ENCODE measurements around the gene NLGN4Y. TPM values are rescaled to one million over a fixed set of nuclear protein-coding genes. Genes with fewer than 3 reads are reported as not detected.

The NLGN4Y gene
- 13.2 and 20.3 TPM in 2 replicates for total RNA-seq

DNA sequence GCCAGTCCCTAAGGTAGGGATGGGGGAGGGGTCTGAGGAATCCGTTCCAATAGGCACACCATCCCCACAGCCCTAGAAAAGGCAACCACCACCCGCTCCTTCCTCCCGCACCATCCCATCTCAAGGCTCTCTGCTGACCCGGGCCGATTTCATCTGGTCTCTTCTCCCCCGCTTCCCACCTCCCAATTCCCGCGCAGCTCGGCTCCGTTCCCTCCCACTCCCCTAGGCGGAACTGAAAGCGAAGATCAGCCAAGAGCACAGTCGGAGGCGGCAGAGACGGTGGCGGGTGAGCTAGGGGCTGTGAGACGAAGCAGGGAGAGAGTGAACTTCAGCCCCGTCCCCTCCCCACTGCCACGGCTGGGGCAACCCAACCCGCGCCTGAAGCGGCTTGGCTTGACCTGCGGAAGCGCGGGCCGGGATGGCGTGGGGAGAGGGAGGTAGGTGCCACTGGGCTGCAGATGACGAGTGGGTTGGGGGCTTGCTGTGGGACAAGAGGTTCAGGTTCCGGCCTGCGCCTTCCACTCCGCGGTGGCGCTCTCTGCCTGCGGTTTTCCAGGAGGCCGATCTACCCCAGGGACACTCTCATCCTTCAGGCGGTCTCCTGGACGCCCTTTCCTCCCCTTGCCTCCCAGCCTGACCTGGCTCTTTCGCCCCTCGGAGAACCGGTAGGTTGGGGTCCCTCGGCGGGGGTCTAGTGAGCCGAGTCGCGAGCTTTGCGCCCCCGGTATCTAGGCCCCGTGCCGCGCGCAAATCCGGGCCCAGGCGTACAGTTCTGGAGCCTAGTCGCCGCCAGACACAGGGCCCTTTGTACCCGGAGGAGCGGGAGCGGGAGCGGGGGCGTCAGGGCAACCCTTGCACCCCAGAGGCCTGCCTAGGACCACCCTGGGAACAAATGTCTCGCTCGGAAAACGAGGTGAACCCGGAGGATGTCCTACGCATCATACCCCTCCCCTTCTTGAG is at the start of gene NLGN4Y:
TSS of gene NLGN4Y (plus strand) at position 258 of the 960 bp plus-strand sequence. CDS start 97,591 bp downstream, outside the sequence.
- H3K4me3 ChIP-seq (ENCODE audit: low read depth, low read length) = peak within 1 kb of the TSS; percentile 68
- DNase-seq (ENCODE audit: low read depth) = no peak
- TF ChIP-seq, protein P1, sequence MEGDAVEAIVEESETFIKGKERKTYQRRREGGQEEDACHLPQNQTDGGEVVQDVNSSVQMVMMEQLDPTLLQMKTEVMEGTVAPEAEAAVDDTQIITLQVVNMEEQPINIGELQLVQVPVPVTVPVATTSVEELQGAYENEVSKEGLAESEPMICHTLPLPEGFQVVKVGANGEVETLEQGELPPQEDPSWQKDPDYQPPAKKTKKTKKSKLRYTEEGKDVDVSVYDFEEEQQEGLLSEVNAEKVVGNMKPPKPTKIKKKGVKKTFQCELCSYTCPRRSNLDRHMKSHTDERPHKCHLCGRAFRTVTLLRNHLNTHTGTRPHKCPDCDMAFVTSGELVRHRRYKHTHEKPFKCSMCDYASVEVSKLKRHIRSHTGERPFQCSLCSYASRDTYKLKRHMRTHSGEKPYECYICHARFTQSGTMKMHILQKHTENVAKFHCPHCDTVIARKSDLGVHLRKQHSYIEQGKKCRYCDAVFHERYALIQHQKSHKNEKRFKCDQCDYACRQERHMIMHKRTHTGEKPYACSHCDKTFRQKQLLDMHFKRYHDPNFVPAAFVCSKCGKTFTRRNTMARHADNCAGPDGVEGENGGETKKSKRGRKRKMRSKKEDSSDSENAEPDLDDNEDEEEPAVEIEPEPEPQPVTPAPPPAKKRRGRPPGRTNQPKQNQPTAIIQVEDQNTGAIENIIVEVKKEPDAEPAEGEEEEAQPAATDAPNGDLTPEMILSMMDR (conservative IDR thresholded peaks at IDR 0.05; ENCODE audit: low read depth, low read length) = no peak

DNA sequence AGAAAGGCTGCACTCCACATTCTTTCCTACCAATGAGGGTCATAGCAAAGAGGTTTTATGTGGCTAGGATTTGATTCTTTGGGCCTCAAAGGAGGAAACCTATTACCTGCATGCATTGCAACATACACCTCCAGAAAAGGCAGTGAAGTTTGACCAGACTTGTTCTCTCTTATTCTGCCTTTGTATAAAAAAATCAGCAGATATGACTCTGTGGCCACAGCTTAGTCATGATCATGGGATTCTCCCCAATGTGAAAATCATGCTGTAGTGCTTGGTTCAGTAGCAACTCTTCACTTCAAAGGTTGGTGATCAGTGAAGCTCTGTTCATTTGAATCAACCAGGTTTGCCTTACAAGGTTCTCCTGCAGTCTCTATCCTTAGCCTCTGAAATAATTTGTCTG is 38.4 kb upstream of the NLGN4Y start:
- H3K4me3 ChIP-seq (ENCODE audit: low read depth, low read length) = no peak overlapping the region
- no peak for DNase-seq (ENCODE audit: low read depth)
- TF ChIP-seq, protein P1 (conservative IDR thresholded peaks at IDR 0.05; ENCODE audit: low read depth, low read length) = no peak

DNA sequence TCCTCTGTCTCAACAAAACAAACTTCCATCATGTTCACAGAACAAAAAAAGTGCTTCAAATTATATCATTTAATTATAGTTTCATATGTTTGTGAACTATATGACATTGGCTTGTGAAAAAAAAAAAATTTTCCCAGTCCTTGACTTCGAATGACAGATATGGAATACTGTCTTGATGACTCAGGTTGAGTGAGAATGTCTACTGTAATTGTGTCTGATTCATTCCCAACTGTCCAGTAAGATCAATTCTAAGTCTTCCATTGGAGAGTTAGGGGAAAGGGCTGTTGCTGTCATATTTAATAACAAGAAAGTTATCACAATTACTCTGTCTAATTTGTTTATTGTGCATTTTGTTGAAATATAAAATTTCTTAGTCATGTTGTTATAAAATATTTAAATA is 34.1 kb upstream of the NLGN4Y start:
- TF ChIP-seq, protein P1 (conservative IDR thresholded peaks at IDR 0.05; ENCODE audit: low read depth, low read length) = no peak
- H3K4me3 ChIP-seq (ENCODE audit: low read depth, low read length) = no peak overlapping the region
- no peak for DNase-seq (ENCODE audit: low read depth)

DNA sequence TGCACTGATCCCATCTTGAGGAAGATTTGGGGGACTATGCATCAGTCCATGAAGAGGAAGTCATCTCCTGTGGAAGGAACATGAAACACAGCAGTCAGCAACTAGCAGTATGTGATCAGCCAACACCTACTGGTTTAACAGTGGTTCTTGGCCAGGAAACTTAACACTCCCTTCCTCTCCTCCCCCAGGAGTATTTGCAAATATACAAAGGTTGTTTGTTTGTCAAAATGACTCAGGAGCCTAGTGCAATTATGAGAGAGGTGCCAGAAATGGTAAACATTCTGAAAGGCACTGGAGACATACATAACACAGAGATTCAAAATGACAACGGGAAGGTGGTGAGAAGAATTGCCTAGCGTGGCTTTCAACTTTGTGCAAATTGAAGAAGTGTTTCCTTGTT is 26.3 kb upstream of the NLGN4Y start:
- TF ChIP-seq, protein P1 (conservative IDR thresholded peaks at IDR 0.05; ENCODE audit: low read depth, low read length) = no peak
- DNase-seq (ENCODE audit: low read depth) = no peak
- H3K4me3 ChIP-seq (ENCODE audit: low read depth, low read length) = no peak overlapping the region

DNA sequence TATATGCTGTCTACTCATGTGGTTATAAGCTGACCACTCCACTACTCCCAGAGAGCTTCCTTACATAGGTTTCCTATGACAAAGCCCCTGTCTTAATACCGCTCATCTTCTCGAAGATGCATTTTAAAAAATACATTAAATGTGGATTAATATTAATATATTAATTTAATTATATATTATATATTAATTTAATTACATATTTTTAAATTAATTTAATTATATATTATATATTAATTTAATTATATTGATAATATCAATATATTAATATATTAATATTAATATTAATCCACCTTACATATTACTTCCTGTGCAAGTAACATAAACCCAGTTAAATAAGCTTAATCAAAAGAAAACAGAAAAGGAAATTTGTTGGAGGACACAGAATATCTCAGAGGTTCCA is 19.7 kb upstream of the NLGN4Y start:
- TF ChIP-seq, protein P1 (conservative IDR thresholded peaks at IDR 0.05; ENCODE audit: low read depth, low read length) = no peak

DNA sequence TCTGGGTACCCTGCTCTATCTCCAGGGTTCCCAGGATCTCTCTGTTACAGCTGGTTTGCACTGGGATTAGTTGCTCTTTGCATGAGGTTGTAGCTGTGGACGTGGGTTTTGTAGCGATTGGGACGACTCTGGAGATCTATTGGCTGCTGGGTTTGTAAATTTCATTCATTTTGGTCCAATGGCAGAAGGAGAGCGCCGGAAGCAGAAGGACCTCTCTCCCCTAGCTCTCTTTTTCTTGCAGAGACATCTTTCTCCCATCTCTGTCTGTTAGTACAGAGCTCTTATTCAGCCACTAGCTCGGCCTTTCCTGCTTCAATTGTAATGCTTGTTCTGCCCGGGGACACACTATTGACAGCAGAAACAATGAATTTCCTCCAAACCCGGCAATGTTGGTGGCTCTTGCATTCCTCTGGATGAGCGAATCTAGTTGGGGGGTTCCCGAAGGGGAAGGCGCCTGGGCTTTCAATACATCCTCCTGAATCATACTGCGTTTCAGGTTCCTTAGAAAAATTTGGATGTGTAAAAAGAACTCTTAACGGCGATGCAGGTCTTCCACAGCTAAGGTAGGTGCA is 1.9 kb upstream of the NLGN4Y start:
- H3K4me3 ChIP-seq (ENCODE audit: low read depth, low read length) = no peak overlapping the region
- TF ChIP-seq, protein P1 (conservative IDR thresholded peaks at IDR 0.05; ENCODE audit: low read depth, low read length) = no peak
- no peak for DNase-seq (ENCODE audit: low read depth)

More for the DNA sequence above, 19.7 kb upstream of the NLGN4Y start:
- no peak for DNase-seq (ENCODE audit: low read depth)
- no peak overlapping the region for H3K4me3 ChIP-seq (ENCODE audit: low read depth, low read length)

Measured in epithelial cell of proximal tubule (primary cell).